Muscle of arm (tissue), 12 donors: Measurements from ENCODE around the gene SOX1. TPM values are rescaled to one million over a fixed set of nuclear protein-coding genes. Genes with fewer than 3 reads are reported as not detected.

Experiments used
- DNase-seq: peaks from one replicate; pipeline ENCODE4 v3.0.0-alpha.2; 2013
- polyA plus RNA-seq, 12 donors: library from polyadenylated mRNA; unstranded; fragments of 120-200 nt; gene quantifications; one replicate each; pipeline ENCODE4 v1.2.1, GENCODE V29; 2013; ENCODE audit not compliant: insufficient read length in 12 of 12

Gene SOX1
- polyA plus RNA-seq, 12 donors = 0.07 to 0.10 (median 0.08) TPM; not detected in 9

DNA sequence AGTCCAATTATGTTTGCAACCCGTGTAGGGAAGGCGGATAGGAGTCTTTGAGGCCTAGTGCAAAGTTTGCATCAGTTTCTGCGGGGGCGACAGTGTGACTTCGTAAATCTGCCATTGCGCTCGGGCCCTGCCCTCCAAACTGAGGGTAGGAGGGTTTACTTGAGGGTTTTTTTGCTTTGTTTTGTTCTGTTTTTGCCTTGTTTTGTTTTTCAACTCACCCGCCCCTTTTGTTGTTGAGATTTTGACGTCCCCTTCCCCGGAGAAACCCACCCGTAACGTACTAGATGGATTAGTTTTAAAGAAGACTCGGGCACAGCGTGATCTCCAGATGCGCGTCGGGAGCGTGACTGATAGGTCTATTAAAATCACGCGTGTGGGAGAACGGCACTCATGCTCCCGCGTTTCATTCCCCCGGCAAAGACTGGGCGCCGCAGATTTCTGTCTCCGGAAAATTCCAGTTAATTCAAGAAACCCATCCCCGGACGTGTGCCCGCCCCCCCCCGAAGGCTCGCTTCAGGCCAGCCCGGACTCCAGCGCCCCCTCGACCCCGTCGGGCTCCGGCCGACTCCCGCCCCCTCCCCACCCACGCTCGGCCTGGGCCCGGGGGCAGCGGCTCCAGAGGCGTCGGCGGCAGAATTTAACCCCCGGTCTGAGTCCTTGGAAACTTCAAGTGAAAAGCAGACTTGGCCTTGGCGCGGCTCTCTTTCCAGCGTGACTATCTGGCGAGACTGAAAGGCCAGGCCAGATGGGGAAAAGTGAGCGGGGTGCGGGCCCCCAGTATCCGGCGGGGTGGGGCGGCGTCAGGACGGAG is 5.0 kb downstream of the SOX1 start:
- DNase-seq = no peak

DNA sequence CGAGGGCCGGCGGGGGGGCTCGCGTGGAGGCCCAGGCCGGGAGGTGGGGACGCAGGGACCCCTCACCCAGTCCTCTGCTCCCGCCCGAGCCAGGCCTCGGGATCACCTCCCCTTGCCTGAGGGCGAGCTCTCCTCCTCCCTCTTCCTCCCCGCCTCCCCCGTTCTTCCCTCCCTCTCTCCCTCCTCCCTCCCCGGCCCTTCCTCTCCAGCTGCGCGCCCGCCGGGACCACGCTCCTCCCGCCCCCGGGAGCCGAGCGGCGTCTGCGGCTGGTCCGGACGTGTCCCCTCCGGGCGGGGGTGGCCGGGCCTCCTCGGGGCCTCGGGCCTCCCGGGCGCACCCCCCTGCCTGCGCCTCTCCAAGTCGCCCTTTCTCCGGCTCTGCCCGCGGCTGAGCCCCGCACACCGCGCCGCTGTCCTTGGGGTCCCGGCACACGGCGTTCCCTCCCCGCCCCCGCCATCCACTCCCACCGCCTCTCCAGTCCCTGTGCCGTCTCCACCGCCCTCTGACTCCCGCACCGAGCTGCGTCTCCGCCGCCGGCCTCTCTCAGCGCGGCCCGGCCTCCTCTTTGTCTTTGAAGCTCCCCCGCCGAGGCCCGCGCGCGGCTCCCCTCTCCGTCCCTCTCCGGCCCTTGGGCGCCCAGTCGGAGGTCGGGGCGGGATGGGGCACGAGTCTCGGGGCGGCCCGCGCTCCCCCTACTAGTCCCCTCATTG is 5.7 kb downstream of the SOX1 start:
- DNase-seq = no peak

DNA sequence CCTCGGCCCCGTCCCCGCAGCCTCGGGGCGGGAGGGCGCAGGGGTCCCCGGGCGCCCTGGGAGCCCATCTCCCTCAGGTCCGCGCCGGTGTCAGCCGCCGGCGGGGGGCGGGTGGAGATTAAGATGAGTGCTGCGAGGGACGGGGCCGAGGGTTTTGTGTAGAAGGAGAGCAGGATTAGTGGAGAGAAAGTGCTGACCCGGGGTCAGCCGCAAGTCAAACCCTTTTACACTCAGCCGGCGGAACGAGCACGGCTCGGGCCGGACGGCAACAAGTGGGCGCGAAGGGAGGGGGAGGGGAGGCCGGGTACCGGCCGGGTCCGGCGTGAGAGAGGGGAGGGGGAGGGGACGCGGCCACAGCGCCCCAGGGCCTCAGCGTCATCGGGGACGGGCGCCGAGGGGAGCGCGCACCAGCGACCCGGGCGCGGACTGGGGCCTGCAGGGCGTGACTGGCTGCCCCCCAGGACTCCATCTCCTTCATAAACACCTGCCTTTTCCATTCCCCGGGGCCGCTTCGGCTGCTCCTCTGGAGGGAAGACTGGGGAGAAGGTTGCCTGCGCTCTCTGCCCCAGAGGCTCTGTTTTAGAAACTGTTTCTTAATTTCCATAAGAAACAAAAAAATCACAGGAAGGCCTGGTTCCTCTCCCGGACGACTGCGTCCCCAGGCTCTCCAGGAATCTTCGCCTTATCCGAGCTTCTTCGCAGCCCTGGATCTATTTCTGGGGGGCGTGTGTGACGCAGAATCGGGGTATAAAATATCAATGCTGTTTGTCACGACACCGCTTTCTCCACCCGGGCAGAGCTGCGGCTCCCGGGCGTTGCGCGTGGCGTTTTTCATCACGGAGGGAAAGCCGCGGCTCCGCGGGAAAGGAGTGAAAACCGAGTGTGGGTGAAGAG is 6.5 kb downstream of the SOX1 start:
- DNase-seq = no peak

DNA sequence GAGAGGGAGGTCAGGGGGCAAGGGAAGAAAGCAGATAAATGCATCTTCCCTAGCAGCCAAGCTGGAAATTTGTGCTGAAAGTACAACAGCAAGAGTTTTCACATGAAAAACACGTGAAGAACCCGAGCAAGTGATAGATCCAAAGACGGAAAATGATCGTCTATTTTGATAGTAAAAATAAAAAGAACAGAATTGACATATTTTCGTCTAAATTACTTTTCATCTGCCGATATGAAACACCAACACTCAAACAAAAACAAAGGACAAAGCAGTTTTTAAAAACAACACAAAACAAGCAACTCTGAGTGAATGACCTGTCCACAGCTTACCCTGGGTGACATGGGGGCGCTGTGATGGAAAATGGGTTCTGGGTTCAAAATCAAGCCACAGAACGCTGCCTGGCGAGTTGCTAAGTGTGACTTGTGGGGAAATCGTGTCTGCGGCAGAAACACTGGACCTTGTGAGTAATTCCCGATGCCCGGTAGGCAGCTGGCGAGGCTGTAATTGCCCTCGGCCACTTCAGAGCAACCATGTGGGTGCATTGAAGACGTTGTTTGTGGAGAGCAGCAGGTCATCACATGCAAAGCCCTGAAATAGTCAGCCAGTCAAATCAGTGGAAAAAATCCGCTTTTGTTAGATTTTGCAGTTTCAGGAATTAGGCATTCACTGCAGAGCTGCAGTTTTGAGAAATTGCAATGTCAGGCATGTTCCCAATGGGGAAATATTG is 7.4 kb downstream of the SOX1 start:
- no peak for DNase-seq

DNA sequence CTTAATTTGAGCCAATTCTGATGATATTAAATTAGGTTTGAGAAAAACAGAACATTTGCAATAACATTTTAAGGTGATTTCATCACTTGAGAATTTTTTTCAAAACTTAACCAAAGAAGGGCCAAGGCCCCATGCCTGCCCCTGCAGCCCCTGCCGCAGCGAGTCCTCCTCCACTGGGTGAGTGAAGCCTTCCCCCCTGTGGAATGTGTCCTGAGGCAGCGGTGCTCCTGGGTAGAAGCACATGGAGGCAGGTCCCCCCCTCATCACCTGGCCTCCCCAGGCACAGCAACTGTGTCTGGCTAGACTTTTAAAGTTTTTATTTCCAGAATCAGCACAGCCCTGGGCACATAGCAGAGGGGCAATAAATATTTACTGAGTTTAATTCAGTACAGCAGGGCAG is 10.8 kb downstream of the SOX1 start:
- no peak for DNase-seq

DNA sequence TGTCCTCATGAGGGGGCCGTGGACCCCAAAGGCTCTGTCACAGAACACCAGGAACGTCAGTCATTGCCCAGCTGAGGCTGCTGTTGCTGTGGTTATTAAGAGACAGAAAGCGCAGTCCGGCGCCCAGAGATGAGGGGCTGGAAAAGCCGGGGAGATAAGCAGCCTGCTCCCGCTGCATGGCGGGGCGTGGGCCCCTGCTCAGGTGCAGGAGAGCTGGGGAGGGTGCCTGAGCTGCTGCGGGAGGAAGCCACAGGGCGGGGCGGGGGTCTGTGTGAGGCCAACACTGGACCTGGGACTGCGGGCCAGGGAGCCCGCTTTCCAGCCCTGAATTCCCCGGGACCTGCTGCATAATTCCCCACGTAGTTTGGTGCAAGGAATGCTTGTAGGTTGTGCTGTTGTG is 11.3 kb downstream of the SOX1 start:
- DNase-seq = no peak

DNA sequence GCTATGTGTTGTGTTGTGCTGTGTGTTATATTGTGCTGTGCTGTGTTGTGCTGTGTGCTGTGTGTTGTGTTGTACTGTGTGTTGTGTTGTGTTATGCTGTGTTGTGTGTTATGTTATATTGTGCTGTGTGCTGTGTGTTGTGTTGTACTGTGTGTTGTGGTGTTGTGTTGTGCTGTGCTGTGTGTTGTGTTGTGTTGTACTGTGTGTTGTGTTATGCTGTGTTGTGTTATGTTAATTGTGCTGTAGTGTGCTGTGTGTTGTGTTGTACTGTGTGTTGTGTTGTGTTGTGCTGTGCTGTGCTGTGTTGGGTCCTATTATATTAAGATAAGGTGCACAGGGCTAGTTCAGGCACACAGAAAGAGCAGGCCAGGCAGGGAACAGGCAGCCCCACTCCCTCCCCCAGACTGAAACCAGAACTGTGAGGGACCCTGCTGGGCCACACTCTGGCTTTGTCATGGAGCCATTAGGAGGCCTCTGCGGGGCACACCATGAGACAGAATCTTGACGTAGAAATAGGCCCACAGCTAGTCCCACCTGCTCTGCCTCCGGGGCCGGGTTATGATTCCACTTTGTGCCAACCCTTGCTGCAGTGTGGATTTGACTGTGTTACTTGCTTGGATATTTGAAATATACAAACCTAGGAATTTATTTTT is 12.1 kb downstream of the SOX1 start:
- no peak for DNase-seq

DNA sequence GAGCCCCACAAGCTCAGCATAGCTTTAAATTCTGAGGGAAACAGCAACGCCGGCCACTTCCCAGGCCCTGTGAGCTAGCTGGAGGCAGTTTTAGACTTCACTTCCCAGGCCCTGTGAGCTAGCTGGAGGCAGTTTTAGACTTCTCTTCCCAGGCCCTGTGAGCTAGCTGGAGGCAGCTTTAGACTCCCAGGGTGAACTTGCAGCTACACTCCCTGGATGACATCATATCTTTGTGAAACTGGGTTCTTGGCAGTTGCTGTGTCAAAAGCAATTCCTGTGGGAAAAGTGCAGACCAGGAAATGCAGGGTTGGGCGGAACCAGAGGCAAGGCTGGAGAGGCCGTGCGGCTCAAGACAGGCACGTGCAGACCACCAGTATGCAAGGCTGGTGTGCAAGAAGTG is 12.7 kb downstream of the SOX1 start:
- DNase-seq = no peak

DNA sequence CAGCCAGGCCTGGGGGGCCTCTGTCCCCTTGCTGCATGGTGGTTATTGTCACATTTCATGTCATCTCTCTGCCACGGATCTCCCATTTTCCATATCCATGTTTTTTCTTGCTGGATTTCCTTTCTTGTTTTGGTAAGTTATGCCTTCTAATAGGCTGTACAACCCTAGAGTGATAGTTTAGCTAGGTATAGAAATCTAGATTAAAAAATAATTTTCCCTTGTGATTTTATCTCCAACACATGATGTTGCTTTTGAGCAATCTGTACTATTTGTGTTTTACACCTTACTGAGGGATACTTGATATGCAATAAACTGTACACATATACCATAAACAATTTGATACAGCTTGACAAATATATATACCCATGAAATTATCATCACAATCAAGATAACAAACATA is 17.0 kb downstream of the SOX1 start:
- DNase-seq = no peak

DNA sequence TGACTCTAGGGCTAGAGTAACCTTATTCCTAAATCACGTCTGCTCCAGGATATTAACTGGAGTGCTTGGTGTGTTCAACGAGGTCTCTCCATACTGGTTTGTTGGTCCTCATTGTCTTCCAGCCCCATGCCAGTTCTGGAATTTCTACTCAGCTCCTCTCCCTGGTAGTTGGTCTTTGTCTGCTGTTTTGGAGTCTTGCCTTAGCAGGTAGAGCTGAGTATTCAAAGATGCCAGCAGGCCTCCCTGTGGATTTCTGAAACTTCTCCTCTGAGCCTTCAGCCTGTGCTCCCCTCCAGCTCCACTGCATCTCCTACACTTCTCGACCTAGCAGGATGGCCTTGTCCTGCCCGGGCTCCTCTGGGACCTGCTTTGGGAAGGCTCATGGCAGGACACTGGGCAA is 25.5 kb downstream of the SOX1 start:
- no peak for DNase-seq

DNA sequence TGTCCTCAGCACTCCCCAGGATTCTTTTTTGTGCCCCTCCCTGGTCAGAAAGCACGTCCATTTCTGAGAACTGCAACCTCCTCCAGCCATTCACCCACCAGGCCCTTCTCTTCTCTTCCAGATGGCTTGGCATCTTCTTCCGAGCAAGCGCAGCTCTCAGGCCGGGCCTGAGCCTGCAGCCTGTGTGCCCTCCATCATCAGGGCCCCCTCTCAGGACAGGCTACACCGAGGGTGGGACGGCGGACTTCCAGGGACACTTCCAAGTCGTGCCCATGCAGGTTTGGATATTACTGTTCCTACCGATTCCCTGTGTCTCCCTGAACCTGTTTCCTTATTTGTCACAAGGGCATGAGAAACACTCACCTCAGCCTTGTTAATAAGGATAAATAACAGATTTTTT is 28.4 kb downstream of the SOX1 start:
- no peak for DNase-seq

DNA sequence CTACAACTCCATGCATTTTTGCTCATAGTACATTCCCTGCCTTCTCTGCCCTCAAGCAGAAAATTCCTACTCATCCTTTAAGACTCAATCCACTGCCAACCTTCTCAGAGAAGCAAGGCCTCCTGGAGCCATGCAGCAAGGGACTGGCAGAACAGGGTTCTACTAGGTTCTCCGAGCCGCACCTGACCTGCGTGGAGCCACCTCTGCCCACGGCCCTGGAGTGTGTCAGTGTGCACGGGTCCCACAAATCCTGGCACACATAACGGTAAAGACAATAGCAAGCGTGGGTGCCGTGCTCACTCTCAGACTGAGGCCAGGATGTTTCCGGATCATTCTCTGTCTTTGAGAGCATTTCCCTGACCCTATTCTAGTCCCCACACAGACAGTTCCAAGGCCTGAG is 30.0 kb downstream of the SOX1 start:
- no peak for DNase-seq

DNA sequence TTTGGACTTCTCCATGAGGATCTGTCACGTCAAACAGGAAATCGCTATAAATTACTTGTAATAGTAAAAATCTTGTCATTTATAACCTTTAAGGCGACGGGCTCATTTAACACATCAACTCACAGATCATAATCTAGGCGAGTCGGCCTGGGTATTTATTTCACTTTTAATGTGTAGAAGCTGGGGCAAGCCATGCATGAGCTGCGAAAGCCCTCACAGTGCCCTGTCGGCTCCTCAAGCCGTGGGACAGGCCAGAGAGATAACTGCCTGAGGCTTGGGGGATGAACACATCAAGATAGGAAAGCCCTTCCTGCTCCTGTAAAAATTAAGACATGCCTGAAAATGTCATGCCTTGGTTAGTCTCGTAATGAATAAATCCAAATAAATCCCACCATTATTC is 30.8 kb downstream of the SOX1 start:
- no peak for DNase-seq

DNA sequence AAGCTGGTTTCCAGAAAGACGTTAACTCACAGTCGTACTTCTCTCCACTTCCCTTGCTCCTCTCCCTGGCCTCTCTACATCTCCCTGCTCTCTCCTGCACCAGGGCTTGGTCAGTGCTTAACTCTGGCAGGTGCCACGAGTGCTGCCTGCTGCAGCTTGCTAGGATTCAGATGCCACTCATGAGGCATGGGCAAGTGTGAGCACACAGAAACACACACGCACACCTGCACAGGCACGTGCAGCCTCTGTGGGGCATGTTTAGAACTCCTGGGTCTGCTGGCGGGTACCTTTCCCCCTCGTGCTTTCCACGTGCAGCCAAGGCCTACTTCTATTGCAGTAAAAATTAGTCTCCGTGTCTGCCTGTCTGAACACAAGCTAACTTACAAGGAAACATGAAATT is 31.8 kb downstream of the SOX1 start:
- DNase-seq = no peak

DNA sequence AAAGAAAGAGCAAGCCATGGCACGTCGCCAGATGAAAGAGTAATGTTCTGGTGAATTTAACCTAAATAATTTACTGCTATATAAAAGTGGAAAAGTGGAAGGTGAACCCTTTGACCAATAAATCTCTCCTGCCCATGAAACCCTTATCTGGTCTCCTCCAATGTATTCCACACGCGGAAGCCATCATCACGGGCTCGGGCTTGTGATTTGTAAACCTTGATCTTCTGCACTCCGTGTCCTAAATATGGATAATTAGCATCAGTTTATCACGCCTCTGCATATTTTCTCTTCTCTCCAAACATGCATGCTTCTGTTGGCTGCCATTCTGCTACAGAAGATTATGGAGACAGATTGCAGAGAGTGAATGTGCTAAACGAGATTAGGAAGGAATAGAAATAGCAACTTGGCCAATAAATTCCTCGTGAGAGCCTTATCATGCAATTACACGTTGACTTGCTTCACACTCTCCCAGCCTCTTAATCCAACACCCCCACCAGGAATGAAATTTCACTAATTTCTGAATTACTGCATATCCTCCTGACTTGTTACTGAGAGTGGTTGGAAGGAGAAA is 34.5 kb downstream of the SOX1 start:
- no peak for DNase-seq

DNA sequence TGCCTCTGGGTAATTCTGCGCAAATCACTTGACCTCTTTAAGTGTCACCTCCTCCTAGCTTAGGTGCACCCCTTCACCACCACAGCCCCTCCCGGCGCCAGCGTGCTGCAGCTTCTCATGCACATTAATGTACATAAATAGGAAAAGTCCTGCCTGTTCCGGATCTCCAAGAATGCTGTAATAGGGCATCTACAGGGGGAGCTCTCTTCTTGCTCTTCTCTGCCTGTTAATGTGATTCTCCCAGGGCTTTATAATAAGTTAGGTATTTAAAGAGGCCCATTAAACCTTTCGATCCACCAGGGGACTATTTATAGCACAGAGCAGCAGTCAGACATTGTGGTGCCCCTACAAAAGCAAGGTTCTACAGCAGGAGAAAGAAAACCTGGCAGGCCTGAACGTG is 35.3 kb downstream of the SOX1 start:
- no peak for DNase-seq

DNA sequence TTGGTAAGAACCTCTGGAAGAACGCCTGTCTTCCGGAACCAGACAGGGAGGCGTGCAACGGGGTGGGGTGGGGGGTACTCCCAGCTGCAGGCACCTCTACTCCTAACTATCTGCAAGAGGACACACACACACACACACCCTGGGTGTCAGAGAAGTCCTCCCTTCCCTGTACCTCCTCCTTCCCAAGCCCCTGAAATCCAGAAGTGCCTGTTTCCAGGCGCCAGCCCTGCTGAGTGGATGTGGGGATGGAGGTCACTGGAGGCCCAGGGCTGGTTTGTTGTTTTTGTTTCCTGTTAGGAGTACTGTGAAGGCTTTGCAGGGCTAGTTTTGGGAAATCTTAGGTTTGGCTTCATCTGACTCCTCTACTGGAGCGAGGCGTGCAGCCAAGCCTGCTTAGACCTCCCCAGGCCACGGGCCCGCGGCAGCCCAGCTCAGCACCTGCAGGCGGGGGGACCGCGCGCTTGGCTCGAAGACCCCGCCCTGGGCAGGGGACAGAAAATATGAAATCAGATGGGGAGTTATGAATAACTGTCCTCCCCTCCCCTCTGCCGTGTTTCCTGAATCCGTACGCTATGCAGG is 36.4 kb downstream of the SOX1 start:
- peak; percentile 17 for DNase-seq

DNA sequence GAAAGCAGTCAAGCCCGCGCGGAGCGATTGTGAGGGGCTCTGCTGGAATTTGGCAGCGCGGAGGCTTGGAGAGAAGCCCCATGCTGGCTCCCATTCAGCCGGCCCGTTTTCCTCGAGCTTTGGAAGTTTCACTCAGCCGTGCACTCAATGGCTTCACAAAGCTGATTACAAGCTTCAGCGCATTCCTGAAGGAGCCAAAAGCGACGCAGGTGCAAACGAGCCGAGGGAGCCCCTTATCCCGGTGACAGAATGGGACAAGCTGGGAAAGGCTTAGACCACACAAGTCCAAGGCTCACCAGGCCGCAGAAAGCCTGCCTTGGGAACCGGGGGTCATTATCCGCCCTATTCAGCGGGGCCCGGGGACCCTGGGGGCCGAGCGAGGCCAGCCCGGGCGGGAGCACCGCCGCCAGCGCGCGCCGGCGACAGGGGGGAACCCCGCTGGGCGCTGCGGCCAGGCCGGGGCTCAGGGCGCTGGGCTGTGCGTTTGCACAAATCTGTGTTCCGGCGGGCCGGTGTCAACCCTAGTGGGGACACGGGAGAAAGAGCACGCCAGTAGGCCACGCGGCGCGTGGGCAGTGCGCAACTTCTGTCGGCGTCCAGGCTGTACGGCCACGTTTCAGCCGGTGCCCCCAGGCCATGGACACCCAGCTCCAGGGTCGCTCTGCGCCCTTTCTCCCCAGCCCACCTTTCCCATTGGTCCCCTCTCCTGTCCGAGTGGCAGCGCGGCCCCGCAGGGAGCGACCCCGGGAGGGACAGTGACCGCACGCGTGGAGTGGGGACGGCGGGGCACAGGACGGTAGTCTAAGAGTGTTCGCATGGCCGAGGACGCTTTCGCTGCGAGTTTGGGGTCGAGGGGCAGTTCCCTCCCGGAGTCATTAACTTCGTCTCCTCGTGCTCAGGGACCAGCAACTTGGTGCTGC is 37.3 kb downstream of the SOX1 start:
- peak; percentile 35 for DNase-seq

DNA sequence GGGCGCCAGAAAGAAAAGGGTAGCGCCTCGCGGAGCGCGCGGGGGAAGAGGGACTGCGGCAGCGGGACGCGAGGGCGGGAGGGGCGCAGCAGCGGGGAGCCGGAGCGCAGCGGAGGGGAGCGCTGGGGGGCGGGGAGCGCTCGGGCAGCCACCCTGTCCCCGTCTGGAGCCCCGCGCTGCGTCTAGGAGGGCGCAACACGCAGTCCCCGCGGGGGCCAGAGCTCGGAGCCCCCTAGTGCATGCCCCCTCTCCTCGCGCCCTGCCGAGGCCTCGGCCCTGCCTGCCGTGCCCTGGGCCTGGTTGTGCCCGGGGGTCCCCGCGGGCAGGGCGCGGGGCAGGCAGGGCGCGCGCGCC is 37.9 kb downstream of the SOX1 start:
- no peak for DNase-seq
